Measurements from ENCODE around the gene OR52H1. TPM values are rescaled to one million over a fixed set of nuclear protein-coding genes. Genes with fewer than 3 reads are reported as not detected.
A peak's percentile ranks its signal among the peaks of the same experiment; 100 is the strongest.

Gene OR52H1
- total and polyA plus RNA-seq, 9 of the 15 experiments (the other 6 are each of a cell fraction or from before 2014, with no cell fraction given): 0.15 TPM; not detected in 8

- in situ Hi-C loops (cut with MboI) (no loop called here), intact Hi-C loops (cut with micrococcal nuclease) (no loop called here)
- 50% methylated on average over 8 of the region's 8 CpGs for WGBS (ENCODE audit: insufficient coverage, low coverage, missing lambda C conversion rate)
- TF ChIP-seq, protein P1, sequence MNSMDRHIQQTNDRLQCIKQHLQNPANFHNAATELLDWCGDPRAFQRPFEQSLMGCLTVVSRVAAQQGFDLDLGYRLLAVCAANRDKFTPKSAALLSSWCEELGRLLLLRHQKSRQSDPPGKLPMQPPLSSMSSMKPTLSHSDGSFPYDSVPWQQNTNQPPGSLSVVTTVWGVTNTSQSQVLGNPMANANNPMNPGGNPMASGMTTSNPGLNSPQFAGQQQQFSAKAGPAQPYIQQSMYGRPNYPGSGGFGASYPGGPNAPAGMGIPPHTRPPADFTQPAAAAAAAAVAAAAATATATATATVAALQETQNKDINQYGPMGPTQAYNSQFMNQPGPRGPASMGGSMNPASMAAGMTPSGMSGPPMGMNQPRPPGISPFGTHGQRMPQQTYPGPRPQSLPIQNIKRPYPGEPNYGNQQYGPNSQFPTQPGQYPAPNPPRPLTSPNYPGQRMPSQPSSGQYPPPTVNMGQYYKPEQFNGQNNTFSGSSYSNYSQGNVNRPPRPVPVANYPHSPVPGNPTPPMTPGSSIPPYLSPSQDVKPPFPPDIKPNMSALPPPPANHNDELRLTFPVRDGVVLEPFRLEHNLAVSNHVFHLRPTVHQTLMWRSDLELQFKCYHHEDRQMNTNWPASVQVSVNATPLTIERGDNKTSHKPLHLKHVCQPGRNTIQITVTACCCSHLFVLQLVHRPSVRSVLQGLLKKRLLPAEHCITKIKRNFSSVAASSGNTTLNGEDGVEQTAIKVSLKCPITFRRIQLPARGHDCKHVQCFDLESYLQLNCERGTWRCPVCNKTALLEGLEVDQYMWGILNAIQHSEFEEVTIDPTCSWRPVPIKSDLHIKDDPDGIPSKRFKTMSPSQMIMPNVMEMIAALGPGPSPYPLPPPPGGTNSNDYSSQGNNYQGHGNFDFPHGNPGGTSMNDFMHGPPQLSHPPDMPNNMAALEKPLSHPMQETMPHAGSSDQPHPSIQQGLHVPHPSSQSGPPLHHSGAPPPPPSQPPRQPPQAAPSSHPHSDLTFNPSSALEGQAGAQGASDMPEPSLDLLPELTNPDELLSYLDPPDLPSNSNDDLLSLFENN (IDR thresholded peaks at IDR 0.05; ENCODE audit: low read depth in 2 of 2, low read length in 2 of 2): no peak
- TF ChIP-seq ZFX (CRISPR knock-in tag; IDR thresholded peaks at IDR 0.05): 0 out of 2 replicates have a peak, but pooled peaks have one; percentile 3
- 0 out of 4 replicates have a peak, but pooled peaks of 1 of the 2 experiments have one; percentile 7 for TF ChIP-seq KDM1A (IDR thresholded peaks at IDR 0.05)
- CTCF ChIA-PET (ENCODE audit: low intra/inter-chr PET ratio): no interaction called here
- Histone ChIP-seq H3K4me2 (ENCODE audit: insufficient read depth, low read length) (peak within 1 kb of the TSS; percentile 19; the same call in 1 of the 2 replicates), H3K9me1 (ENCODE audit: control insufficient read depth, insufficient read depth, low read length) (no peaks in the 10 kb centered on the region), H3K27ac (ENCODE audit: extremely low read depth, low read depth, low read length) (no peak within 1 kb of the TSS), H3K27me3 (ENCODE audit: control insufficient read depth in 2 of 2, insufficient read depth in 2 of 2, low read length in 2 of 2) (no peaks in the 10 kb centered on the region), H3K36me3 (ENCODE audit: control insufficient read depth, insufficient read depth, low read length) (no peaks in the 10 kb centered on the region), H3K79me2 (ENCODE audit: control insufficient read depth, insufficient read depth, low read length) (no peaks in the 10 kb centered on the region), H3K9me3 (replicated peaks; ENCODE audit: control insufficient read depth, insufficient read depth, low read depth, low read length) (no peaks in the 10 kb centered on the region), H3K9ac (ENCODE audit: insufficient read depth in 1 of 2, low read depth in 2 of 2, low read length in 2 of 2) (no peak within 1 kb of the TSS), H2AFZ (ENCODE audit: low read depth, low read length) (peak within 1 kb of the TSS; percentile 27), H3K4me1 (replicated peaks in 1 of 2; ENCODE audit: control insufficient read depth in 2 of 2, insufficient read depth in 2 of 2, low read length in 2 of 2) (peaks cover 11 to 13% of the 10 kb centered on the region in 2 experiments; a peak in 2 of 5 replicates), H3K4me3 (no peak within 1 kb of the TSS), H4K20me1 (replicated peaks; ENCODE audit: control insufficient read depth, insufficient read depth, low read length) (no peaks in the 10 kb centered on the region)
- no TSS peak for BruUV-seq (replicated peaks)
- POLR2A ChIA-PET: interaction anchor here (1.3 to 1.5 kb wide), 2 partner anchors 20 to 75 kb away, joined by 4 read pairs; no protein-coding TSS in a partner anchor
- FAIRE-seq (no peak), DNase-seq (ENCODE audit: extremely low read depth in 1 of 4, low spot score in 3 of 4) (no peak), ATAC-seq (peak; percentile 59)
These were observed 32.2 kb upstream of the OR52H1 start, which contains the start of gene OR52B6 for GRCh38 chr11:5580577-5580976. Gene OR52B6, plus strand, starts transcription at chr11:5580877. Its CDS starts 0 bp downstream, at chr11:5580877.
